Liver (tissue), 3 donors: ENCODE measurements around the gene TIAM1.

Source experiments
- ATF3 ChIP-seq: IDR thresholded peaks from 2 replicates; pipeline ENCODE4 v1.6.1; 2016; ENCODE audit warnings: antibody characterized with exemption
- EGR1 ChIP-seq, 2 donors: IDR thresholded peaks; 2 replicates each; pipeline ENCODE4 v1.6.1; 2016 to 2018; ENCODE audit warnings: antibody characterized with exemption in 2 of 2, low read depth in 2 of 2
- GABPA ChIP-seq, 2 donors: IDR thresholded peaks in 1 of 2; conservative IDR thresholded peaks in 1 of 2; 2 replicates each; pipeline ENCODE4 v1.6.1; 2016; ENCODE audit warnings: antibody characterized with exemption in 2 of 2, mild to moderate bottlenecking in 1 of 2, moderate library complexity in 1 of 2
- NR2F2 ChIP-seq: IDR thresholded peaks from 2 replicates; pipeline ENCODE4 v1.6.1; 2016; ENCODE audit warnings: antibody characterized with exemption
- RXRA ChIP-seq, 2 donors: IDR thresholded peaks; 2 replicates each; pipeline ENCODE4 v1.6.1; 2017 to 2018; ENCODE audit warnings: antibody characterized with exemption in 2 of 2, mild to moderate bottlenecking in 1 of 2
- SP1 ChIP-seq: IDR thresholded peaks from 2 replicates; pipeline ENCODE4 v1.6.1; 2018; ENCODE audit warnings: antibody characterized with exemption, mild to moderate bottlenecking
- TAF1 ChIP-seq: conservative IDR thresholded peaks from 2 replicates; pipeline ENCODE4 v1.6.1; 2016; ENCODE audit warnings: antibody characterized with exemption, mild to moderate bottlenecking
- ZBTB33 ChIP-seq: IDR thresholded peaks from 2 replicates; pipeline ENCODE4 v1.6.1; 2016; ENCODE audit warnings: antibody characterized with exemption
- TF ChIP-seq, protein P1 (sequence below): fragments of 150-350 bp; IDR thresholded peaks from 2 replicates; pipeline ENCODE4 v1.5.1; 2017; ENCODE audit warnings: improper control_type of control experiment, low read depth, low read length; ENCODE audit not compliant: missing input control
- TF ChIP-seq, protein P2 (sequence below): IDR thresholded peaks from 2 replicates; pipeline ENCODE4 v1.6.1; 2016; ENCODE audit warnings: antibody characterized with exemption
- donor health status: healthy.
- donor health status: healthy.

- TF ChIP-seq, protein P1, sequence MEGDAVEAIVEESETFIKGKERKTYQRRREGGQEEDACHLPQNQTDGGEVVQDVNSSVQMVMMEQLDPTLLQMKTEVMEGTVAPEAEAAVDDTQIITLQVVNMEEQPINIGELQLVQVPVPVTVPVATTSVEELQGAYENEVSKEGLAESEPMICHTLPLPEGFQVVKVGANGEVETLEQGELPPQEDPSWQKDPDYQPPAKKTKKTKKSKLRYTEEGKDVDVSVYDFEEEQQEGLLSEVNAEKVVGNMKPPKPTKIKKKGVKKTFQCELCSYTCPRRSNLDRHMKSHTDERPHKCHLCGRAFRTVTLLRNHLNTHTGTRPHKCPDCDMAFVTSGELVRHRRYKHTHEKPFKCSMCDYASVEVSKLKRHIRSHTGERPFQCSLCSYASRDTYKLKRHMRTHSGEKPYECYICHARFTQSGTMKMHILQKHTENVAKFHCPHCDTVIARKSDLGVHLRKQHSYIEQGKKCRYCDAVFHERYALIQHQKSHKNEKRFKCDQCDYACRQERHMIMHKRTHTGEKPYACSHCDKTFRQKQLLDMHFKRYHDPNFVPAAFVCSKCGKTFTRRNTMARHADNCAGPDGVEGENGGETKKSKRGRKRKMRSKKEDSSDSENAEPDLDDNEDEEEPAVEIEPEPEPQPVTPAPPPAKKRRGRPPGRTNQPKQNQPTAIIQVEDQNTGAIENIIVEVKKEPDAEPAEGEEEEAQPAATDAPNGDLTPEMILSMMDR = no peak
- no peak for TF ChIP-seq SP1
- no peak for TF ChIP-seq ATF3
- TF ChIP-seq RXRA (IDR thresholded peaks at IDR 0.05) = no peak
- TF ChIP-seq EGR1 (IDR thresholded peaks at IDR 0.05; ENCODE audit: low read depth in 2 of 2) = no peak
- no peak for TF ChIP-seq ZBTB33
- TF ChIP-seq, protein P2, sequence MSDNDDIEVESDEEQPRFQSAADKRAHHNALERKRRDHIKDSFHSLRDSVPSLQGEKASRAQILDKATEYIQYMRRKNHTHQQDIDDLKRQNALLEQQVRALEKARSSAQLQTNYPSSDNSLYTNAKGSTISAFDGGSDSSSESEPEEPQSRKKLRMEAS = no peak
- no peak for TF ChIP-seq TAF1
- no peak for TF ChIP-seq GABPA (IDR thresholded peaks at IDR 0.05 in 1 of 2, conservative IDR thresholded peaks at IDR 0.05 in 1 of 2)
- TF ChIP-seq NR2F2 = no peak
Measured at GRCh38 chr21:31233711-31234110, 110.3 kb downstream of the TIAM1 start.
